SK-N-SH treated with all-trans-retinoic acid at 6 μM for 48 hours (cell line): Measurements from ENCODE around the gene USP49.

Source experiments
- ARNTL ChIP-seq: fragments of 450-650 bp; formaldehyde crosslinking; IDR thresholded peaks from 2 replicates; pipeline ENCODE4 v1.5.0; 2020; ENCODE audit warnings: low read depth, mild to moderate bottlenecking, moderate library complexity, borderline replicate concordance
- CSDC2 ChIP-seq: fragments of 250-450 bp; sonication (Bioruptor Pico); IDR thresholded peaks from 2 replicates; pipeline ENCODE4 v1.5.0; 2020; ENCODE audit warnings: mild to moderate bottlenecking, moderate library complexity
- ESRRG ChIP-seq: fragments of 250-450 bp; sonication (Bioruptor Pico); IDR thresholded peaks from 2 replicates; pipeline ENCODE4 v1.6.1; 2021; ENCODE audit warnings: mild to moderate bottlenecking
- GLIS3 ChIP-seq: fragments of 250-450 bp; sonication (Bioruptor Pico); IDR thresholded peaks from 2 replicates; pipeline ENCODE4 v1.5.0; 2020; ENCODE audit warnings: mild to moderate bottlenecking, moderate library complexity
- OSR1 ChIP-seq: fragments of 250-450 bp; sonication (Bioruptor Pico); IDR thresholded peaks from 2 replicates; pipeline ENCODE4 v1.8.0; 2022; ENCODE audit warnings: moderate library complexity, mild to moderate bottlenecking, inconsistent platforms
- PATZ1 ChIP-seq: fragments of 250-450 bp; sonication (Bioruptor Pico); IDR thresholded peaks from 2 replicates; pipeline ENCODE4 v1.8.0; 2020; ENCODE audit warnings: mild to moderate bottlenecking, moderate library complexity, borderline replicate concordance
- PPARA ChIP-seq: fragments of 250-450 bp; sonication (Bioruptor Pico); IDR thresholded peaks from 2 replicates; pipeline ENCODE4 v1.5.0; 2020; ENCODE audit warnings: mild to moderate bottlenecking, borderline replicate concordance
- RARB ChIP-seq: fragments of 250-450 bp; sonication (Bioruptor Pico); IDR thresholded peaks from 2 replicates; pipeline ENCODE4 v1.8.0; 2021; ENCODE audit warnings: mild to moderate bottlenecking, moderate library complexity
- TSHZ2 ChIP-seq: fragments of 250-450 bp; sonication (Bioruptor Pico); IDR thresholded peaks from 2 replicates; pipeline ENCODE4 v1.5.0; 2020; ENCODE audit warnings: mild to moderate bottlenecking, moderate library complexity
- ZC3H10 ChIP-seq: fragments of 250-450 bp; sonication (Bioruptor Pico); IDR thresholded peaks from 2 replicates; pipeline ENCODE4 v1.5.1; 2021; ENCODE audit warnings: mild to moderate bottlenecking, moderate library complexity
- ZFP30 ChIP-seq: fragments of 450-650 bp; formaldehyde crosslinking; IDR thresholded peaks from 2 replicates; pipeline ENCODE4 v1.5.0; 2022; ENCODE audit warnings: mild to moderate bottlenecking, moderate library complexity
- ZNF70 ChIP-seq: fragments of 450-650 bp; formaldehyde crosslinking; IDR thresholded peaks from 2 replicates; pipeline ENCODE4 v1.5.0; 2020; ENCODE audit warnings: mild to moderate bottlenecking, moderate library complexity
- TF ChIP-seq, protein P1 (sequence below): fragments of 250-450 bp; sonication (Bioruptor Pico); IDR thresholded peaks from 2 replicates; pipeline ENCODE4 v1.5.1; 2020; ENCODE audit warnings: low read depth, mild to moderate bottlenecking, moderate library complexity
- TF ChIP-seq, protein P2 (sequence below): fragments of 250-450 bp; sonication (Bioruptor Pico); IDR thresholded peaks from 2 replicates; pipeline ENCODE4 v1.8.0; 2021; ENCODE audit warnings: low read depth, mild to moderate bottlenecking, moderate library complexity, borderline replicate concordance

- TF ChIP-seq ESRRG (no peak), ZFP30 (no peak), GLIS3 (CRISPR knock-in tag) (no peak), ZNF70 (CRISPR knock-in tag) (no peak), TSHZ2 (no peak), RARB (no peak), OSR1 (no peak), PATZ1 (CRISPR knock-in tag) (no peak), ARNTL (CRISPR knock-in tag) (no peak), PPARA (CRISPR knock-in tag) (no peak), ZC3H10 (CRISPR knock-in tag) (no peak), CSDC2 (CRISPR knock-in tag) (no peak)
- TF ChIP-seq, protein P1, sequence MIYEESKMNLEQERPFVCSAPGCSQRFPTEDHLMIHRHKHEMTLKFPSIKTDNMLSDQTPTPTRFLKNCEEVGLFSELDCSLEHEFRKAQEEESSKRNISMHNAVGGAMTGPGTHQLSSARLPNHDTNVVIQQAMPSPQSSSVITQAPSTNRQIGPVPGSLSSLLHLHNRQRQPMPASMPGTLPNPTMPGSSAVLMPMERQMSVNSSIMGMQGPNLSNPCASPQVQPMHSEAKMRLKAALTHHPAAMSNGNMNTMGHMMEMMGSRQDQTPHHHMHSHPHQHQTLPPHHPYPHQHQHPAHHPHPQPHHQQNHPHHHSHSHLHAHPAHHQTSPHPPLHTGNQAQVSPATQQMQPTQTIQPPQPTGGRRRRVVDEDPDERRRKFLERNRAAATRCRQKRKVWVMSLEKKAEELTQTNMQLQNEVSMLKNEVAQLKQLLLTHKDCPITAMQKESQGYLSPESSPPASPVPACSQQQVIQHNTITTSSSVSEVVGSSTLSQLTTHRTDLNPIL (CRISPR knock-in tag) = no peak
- TF ChIP-seq, protein P2, sequence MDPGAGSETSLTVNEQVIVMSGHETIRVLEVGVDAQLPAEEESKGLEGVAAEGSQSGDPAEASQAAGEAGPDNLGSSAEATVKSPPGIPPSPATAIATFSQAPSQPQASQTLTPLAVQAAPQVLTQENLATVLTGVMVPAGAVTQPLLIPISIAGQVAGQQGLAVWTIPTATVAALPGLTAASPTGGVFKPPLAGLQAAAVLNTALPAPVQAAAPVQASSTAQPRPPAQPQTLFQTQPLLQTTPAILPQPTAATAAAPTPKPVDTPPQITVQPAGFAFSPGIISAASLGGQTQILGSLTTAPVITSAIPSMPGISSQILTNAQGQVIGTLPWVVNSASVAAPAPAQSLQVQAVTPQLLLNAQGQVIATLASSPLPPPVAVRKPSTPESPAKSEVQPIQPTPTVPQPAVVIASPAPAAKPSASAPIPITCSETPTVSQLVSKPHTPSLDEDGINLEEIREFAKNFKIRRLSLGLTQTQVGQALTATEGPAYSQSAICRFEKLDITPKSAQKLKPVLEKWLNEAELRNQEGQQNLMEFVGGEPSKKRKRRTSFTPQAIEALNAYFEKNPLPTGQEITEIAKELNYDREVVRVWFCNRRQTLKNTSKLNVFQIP (CRISPR knock-in tag) = no peak
Observed at GRCh38 chr6:41796474-41796873, 98.7 kb downstream of the USP49 start.
